HG03575 (cell line): Measurements from ENCODE around the gene IKBKG.
"Not testable (repeated sequence)": the region's sequence is repeated elsewhere in the genome, so short reads cannot be mapped to it uniquely, and the experiment has no call there.

ENCODE experiments used
- ATAC-seq: cut with Tn5 transposase; IDR thresholded peaks from one replicate; pipeline ENCODE4 v1.9.1; 2021; ENCODE audit not compliant: unreplicated experiment, insufficient number of reproducible peaks, low FRiP score; ENCODE audit errors: extremely low read depth

Gene IKBKG

DNA sequence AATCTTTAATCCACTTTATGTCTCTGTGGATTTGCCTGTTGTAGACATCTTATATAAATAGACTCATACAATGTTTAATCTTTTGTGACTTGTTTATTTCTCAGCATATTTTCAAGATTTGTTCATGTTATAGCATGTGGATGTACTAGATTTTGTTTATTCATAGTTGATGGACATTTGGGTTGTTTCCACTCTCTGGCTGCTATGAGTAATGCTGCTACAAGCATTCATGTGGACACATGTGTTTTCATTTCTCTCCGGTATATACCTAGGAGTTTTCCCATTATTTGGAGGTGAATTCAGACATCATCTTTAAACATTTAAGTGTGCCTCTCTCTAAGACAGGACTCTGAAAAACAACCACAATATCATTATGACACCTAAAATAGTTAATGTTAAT lies 2.3 kb downstream of the IKBKG start:
- ATAC-seq: no peak

DNA sequence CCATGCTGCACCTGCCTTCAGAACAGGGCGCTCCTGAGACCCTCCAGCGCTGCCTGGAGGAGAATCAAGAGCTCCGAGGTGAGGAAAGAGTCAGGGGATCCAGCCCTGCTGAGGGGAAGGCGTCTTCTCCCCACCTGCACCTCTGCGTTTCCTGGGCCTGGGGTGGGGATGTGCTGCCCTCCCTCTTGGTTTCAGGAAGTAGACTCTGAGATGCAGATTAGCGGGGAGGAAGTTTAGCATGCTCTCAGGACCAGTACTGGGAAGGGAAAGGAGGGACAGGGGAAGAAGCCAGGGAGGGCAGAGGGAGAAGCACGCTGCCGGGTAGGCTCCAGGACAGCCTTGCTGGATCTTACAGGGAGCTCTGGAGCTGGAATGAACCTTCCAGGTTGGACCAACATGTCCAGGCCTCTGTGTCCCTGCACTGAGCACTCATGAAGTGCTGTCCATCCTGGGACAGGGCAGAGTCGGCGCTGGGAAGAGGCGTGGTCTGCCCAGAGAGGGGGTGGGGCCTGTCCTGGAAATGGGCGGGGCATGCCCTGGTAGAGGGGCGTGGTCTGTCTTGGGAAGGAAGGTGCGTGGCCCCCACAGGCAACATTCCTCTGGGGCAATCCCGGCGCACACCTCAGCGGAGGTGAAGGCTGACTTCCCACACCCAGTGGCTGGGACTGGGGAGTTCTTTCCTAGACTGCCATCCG lies 4.8 kb downstream of the IKBKG start:
- ATAC-seq: not testable (repeated sequence)

DNA sequence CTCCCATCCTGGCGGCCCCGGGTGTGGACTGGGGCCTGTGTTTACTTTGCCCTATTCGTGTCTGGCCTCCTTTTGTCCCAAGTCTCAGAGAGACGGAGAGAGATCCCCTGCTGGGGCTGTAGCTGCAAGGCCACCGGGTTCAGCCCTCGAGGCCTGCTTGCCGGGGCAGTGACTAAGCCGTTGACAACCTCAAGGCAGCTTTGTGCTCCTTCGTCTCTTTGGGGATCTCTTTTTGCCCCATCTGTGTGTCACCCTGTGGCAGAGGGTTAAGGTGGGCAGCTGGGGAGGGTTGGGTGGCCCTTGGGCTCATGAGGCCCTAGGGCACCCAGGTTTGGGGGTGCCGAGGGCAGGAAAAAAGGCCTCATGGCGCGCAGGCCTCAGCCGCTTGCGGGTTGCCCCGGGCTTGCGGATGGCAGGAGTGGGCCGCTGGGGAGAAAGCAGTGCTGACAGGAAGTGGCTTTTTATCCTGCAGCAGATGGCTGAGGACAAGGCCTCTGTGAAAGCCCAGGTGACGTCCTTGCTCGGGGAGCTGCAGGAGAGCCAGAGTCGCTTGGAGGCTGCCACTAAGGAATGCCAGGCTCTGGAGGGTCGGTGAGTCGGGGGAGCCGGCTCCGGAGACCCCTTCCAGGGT lies 10.8 kb downstream of the IKBKG start:
- ATAC-seq: not testable (repeated sequence)

DNA sequence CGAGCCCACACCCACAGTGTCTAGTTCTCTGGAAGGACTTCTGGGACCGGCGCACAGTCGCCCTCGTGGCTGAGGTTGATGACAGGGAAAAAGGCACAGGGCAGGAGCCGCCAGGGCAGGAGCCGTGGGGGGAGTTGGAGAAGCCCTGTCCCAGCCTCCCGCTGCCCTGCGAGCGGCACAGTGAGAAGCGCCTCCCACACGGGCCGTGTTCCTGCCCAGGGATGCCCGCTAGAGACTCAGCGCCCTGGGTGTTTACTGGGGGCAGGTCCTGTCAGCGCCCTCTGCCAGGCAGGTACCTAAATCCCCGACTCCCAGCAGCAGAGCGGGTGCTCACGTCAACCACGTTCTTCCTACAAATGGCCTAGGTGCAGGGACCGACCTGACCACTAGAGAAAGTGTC lies 11.5 kb downstream of the IKBKG start:
- ATAC-seq: not testable (repeated sequence)

DNA sequence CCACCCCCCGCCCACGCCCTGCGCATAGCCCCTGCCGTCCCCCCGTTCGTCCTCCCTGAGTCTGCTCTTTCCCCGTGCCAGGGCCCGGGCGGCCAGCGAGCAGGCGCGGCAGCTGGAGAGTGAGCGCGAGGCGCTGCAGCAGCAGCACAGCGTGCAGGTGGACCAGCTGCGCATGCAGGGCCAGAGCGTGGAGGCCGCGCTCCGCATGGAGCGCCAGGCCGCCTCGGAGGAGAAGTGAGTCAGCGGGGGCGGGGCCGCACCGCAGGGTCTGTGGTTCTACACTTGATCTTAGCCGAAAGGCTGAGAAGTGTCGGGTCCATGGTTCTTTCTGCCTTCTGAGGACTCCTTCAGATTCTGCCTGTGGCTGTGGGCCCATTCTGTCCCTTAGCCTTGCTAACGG lies 12.9 kb downstream of the IKBKG start:
- not testable (repeated sequence) for ATAC-seq

DNA sequence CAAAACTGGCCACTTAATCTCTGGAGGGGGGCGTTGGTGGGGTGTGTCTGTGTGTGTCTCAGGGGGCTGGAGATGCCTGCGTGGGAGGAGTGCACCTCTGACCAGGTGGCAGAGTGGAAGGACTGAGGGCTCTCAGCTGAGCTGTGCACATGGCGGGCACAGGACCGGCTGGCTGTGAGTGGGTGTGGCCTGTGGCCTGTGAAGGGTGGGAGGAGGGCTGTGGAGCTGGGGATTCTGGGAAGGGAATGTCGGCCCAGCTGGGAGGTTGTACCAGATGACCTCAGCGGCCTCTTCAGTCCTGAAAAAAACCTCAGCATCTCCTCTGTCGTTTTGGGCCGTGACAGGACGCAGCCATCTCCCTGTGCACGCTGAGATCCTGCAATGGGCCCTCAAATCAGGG lies 14.9 kb downstream of the IKBKG start:
- ATAC-seq: not testable (repeated sequence)

DNA sequence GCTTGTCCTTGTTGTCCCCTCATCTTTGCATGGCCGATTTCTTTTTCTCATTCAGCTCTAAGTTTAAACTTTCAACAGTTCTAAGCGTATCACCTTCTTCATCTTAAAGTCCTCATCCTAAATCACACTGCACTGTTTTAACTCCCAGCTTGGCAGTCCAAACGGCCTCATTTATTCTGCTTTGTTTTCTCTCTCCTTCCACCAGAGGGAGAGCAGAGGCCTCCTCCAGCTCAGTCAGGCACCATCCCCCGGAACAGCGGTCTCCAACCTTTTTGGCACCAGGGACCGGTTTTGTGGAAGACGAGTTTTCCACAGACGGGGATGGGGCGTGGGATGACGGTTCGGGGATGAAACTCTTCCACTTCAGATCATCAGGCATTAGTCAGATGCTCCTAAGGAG lies 22.9 kb downstream of the IKBKG start:
- not testable (repeated sequence) for ATAC-seq

DNA sequence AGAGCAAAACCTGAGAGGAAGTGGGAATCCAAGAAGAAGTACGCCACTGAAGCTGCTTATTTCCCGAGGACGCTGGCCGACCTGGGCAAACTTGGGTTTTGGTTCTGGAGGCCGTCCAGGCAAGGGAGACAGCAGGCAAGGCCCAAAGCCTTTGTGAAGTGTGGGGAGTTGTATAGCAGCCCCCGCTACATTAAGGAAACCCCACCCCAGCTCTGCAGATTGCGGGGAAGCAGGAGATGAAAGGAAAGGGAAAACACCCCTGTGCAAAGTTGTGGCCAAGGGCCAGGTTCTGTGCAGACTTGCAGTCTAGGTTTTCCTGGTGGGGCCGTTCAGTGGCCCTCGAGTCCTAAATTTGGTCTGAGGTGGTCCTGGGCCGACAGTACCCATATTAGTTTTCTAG lies 25.6 kb downstream of the IKBKG start:
- not testable (repeated sequence) for ATAC-seq

DNA sequence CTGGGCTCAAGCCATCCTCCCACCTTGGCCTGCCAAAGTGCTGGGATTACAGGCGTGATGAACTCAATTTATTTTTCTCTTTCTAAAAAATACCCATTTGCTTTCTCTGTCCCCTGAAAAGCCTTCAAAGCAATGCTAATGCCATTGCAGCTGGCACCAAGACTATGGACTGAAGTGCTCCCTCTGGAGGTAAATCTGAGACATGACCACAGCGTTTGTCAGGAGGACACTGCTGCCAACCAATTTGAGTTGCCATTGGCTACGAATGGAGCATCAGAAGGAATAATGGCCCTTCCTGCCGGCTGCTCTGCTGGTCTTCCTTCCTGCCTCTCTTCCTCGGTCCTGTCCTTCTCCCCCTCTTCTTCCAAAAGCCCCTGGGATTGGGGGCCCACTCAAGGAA lies 27.7 kb downstream of the IKBKG start:
- ATAC-seq: not testable (repeated sequence)

DNA sequence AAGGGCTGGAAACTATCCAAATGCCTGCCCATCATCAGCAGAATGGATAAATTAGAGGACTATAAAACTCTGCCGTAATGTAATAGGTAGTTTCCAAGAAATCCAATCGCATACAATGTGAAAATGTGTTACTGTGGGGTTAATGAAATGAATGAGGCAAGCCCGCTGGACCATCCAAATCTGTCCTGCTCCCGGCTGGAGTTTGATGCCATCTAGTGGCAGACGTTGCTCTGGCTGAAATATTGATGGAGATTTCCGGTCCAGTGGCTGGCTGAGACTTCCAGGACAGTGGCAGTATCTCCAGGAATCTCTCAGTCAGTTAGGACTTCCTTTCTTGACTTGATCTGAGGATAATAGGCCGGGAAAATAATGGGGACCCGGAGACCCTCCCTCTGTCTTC lies 35.6 kb downstream of the IKBKG start:
- ATAC-seq: not testable (repeated sequence)

DNA sequence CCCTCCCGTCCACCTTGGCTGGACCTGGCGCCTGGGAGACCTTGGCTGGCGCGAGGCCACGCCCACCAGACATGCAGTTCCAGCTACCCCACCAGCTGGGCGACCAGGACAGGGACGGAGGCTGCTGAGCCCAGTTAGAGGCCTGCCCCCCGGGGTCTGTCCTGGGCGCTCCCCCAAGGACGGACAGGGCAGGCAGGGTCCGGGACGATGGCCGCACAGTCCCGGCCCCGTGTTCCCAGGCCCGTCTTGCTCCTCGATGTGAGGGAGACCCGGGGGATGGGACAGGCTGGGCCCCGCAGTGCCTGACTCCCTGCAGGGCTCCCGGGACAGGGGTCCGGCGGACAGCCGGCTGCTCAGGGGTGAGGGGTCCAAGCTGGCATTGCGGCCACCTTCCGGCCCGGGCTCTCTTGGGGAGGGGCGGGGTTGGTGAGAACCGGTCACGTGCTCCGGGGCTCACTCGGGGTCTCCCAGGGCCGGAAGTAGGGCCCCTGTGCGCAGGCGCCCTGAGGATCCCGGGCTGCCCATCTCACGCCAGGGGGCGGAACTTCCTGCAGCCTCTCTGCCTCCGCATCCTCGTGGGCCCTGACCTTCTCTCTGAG lies 37.3 kb downstream of the IKBKG start, which contains the start of gene CTAG1A:
Gene CTAG1A, plus strand, starts transcription at position 549 of the 599 bp plus-strand sequence. CDS start 74 bp downstream, outside the sequence.
- not testable (repeated sequence) for ATAC-seq

DNA sequence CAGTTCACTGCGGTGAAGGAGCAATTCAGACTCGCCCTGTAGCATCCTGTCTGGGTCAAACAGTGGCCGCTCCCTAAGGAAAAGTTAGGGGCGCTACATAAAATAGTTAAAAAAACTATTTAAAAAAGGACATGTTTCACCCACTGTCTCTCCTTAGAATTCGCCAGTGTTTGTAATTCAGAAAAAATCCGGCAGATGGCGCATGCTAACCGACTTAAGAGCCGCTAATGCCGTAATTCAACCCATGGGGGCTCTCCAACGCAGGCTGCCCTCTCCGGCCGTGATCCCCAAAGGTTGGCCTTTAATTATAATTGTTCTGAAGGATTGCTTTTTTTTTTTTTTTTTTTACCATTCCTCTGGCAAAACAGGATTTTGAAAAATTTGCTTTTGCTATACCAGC lies 43.0 kb downstream of the IKBKG start:
- not testable (repeated sequence) for ATAC-seq

DNA sequence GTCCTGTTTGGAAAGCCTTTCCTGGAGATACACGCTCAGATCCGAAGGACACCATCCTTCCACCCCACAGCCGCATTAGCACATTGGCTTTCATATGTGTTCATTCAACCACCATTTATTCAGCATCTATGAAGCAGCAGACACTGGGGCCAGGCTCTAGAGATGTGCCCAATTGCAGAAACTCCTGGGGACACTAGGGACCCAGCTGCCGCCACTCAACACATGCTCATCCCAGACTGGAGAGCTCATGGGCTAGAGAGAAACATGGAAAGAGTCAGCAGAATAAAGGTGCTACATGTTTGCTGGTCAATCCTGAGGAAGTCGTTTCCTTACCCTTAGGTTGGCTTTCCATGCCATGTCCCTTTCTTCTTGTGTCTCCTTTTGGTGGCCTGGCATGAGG lies 45.1 kb downstream of the IKBKG start:
- ATAC-seq: no peak

DNA sequence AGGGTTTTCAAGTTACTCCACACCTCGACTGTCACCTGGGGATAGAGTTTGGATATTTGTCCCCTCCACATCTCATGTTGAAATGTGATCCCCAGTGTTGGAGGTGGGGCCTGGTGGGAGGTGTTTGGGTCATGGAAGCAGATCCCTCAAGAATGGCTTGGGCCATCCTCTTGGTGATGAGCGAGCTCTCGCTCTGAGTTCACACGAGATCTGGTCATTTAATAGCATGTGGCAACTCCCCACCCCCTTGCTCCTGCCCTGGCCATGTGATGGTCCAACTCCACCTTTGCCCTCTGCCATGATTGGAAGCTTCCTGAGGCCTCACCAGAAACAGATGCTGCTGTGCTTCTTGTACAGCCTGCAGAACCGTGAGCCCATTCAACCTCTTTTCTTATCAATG lies 45.8 kb downstream of the IKBKG start:
- ATAC-seq: no peak

DNA sequence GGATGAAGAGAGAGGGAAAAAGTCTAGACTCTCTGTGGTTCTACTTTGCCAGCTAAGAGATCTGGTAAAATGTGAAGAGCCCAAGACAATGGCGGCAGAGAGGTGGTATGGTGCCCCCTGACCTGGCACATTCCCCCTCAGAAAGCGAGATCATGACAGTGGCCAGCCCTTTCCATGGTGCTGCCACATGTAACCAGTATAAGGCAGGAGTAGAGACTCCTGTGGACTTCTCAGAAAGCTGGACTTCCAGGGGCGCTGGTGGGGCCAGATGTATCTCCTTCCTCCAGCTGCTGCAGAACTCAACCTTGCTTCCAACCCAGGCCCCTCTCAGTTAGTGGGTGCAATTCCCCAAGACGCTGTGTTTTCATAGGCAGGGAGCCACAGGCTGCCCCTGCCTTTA lies 47.1 kb downstream of the IKBKG start:
- ATAC-seq: no peak

DNA sequence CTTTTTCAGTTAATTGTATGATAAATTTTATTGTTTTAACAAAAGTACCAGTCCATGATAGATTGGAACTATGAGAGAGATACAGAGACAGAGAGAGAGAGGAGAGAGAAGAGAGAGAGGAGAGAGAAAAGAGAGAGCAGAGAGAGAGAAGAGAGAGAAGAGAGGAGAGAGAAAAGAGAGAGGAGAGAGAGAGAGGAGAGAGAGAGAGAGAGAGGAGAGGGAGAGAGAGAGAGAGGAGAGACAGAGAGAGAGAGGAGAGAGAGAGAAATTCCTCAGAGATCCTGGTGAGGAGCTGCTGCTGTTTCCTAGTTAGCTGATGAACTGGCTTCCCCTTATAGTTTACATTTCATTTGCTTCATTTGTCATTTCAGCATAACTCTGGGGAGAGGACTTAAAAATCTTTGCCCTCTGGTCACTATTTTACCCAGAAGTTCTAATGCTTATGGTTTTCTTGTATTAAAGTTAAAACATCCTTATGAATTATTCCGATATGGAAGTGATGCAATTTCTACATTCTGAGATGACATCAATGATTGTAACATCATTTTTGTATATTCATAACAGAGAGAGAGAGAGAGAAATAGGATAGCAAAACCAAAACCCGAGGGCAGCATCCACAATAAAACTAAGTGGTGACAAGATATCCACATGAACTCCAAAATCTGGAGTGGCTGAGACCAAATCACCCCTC lies 48.3 kb downstream of the IKBKG start:
- no peak for ATAC-seq

DNA sequence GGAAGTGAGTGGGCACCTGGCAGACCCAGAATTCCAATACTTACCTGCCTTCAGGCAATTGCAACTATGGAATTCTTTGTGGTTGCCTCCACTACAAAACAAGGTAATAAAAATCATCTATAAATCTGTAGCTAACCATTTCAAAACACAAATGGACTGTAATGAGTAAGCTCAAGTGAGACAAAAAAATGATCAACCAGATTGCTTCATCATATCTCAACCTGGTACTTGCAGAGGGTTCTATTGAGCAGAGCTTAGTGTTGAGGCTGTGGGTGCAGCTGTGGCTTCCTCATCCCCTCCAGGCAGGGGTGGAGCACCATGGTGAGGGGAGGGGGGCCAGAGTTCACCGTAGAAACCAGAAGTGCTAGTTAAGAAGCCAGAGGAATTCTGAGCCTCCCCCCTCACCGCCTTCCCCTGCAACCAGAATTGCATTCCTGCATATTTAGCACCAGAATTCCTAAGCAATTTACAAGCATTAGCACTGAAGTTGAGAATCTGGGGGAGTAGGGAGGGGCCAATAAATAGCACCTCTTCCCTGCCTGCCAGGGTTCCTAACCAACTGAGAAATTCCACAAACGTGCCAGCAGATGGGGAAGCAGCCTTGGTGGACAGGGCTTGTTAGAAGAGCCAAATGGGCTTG lies 49.0 kb downstream of the IKBKG start:
- ATAC-seq: no peak

DNA sequence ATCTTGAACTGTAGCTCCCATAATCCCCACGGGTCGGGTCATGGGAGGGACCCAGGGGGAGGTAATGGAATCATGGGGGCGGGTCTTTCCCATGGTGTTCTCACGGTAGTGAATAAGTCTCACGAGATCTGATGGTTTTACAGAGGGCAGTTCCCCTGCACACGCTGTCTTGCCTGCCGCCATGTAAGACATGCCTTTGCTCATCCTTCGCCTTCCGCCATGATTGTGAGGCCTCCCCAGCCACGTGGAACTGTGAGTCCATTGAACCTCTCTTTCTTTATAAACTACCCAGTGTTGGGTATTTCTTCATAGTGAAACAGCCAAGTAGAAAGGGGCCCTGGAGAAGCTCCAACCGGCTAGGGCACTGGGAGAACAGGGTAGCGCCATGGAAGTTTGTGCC lies 49.8 kb downstream of the IKBKG start:
- no peak for ATAC-seq

DNA sequence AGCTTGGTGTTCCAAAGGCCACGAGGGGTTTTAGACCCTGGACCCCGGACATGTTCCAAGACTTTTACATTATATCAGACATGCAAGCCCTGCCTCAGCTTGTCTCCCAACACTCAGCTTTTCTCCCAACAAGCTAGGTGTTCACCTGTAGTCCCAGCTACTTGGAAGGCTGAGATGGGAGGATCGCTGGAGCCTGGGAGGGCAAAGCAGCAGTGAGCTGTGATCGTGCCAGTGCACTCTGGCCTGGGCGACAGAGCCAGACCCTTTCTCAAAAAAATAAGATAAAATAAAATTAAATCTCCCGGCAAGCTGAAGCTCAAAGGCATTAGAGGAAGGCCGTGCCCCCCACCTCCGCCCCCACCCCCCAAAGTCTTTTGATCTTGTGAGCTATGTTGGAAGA lies 51.2 kb downstream of the IKBKG start:
- no peak for ATAC-seq
